H1 (cell line): ENCODE data around the gene ZNF597. TPM values are rescaled to one million over a fixed set of nuclear protein-coding genes. Genes with fewer than 3 reads are reported as not detected.

ENCODE experiments used
- BCL11A ChIP-seq, 2 experiments: IDR thresholded peaks; one replicate each; pipeline ENCODE4 v1.6.1; 2011; ENCODE audit warnings: low read depth in 2 of 2, low read length in 2 of 2, mild to moderate bottlenecking in 2 of 2
- CTBP2 ChIP-seq: IDR thresholded peaks from 2 replicates; pipeline ENCODE4 v1.7.0; 2011; ENCODE audit warnings: borderline replicate concordance, mild to moderate bottlenecking, moderate library complexity, mixed read lengths, low read length; ENCODE audit not compliant: insufficient read depth, insufficient read length
- HDAC6 ChIP-seq: IDR thresholded peaks from one replicate; pipeline ENCODE4 v1.7.1; 2012; ENCODE audit warnings: low read depth, mild to moderate bottlenecking, inconsistent platforms, low read length, moderate library complexity
- NANOG ChIP-seq: IDR thresholded peaks from 2 replicates; pipeline ENCODE4 v1.6.1; 2011; ENCODE audit warnings: low read length, low read depth, mild to moderate bottlenecking, inconsistent platforms; ENCODE audit not compliant: insufficient read depth, poor library complexity, severe bottlenecking
- SP2 ChIP-seq: IDR thresholded peaks from 2 replicates; pipeline ENCODE4 v1.6.1; 2012; ENCODE audit warnings: mild to moderate bottlenecking, low read length, inconsistent platforms
- SP4 ChIP-seq: IDR thresholded peaks from 2 replicates; pipeline ENCODE4 v1.6.1; 2012; ENCODE audit warnings: low read length, inconsistent platforms
- polyA plus RNA-seq, 7 experiments: library from polyadenylated mRNA; depleted of rRNA in 3 of 7; stranded (reverse) in 5 of 7; unstranded in 2 of 7; fragments of >200 nt in 5 of 7; fragments of 200-250 nt in 2 of 7; gene quantifications; 1 replicate in 5 of 7; 2 replicates in 1 of 7; 4 replicates in 1 of 7; pipeline versions ENCODE4 v1.2.1 to v1.2.3, GENCODE V29; 2011 to 2013; ENCODE audit warnings: missing spikeins in 2 of 7, mixed read lengths in 2 of 7
- total RNA-seq: library from RNA; stranded (reverse); fragmentation: NEBNext Ultra II Directional; extraction: Animal tissue kit (Norgen Biotek cat#: 25700); gene quantifications from 2 replicates; pipeline ENCODE4 v1.2.1, GENCODE V29; 2021

The ZNF597 gene
- total and polyA plus RNA-seq, 2 of the 8 experiments (the other 6 are each of a cell fraction or from before 2014, with no cell fraction given): 0.68 to 2.6 TPM

GRCh38 chr16:3454631-3455147 is 11.4 kb upstream of the ZNF597 start (continued):
- no peak for TF ChIP-seq NANOG
- TF ChIP-seq SP4: no peak
- no peak for TF ChIP-seq HDAC6
- no peak for TF ChIP-seq CTBP2
- no peak for TF ChIP-seq SP2
- TF ChIP-seq BCL11A (IDR thresholded peaks at IDR 0.05; ENCODE audit: low read depth in 2 of 2, low read length in 2 of 2): no peak
